ENCODE results near the gene DENND2C.

The DENND2C gene
- total RNA-seq: 1.7 to 2.2 reads per million in 2 donors

- no peak for DNase-seq
Observed at GRCh38 chr1:114669562-114670082, at the start of gene DENND2C. TSS of gene DENND2C (minus strand) at chr1:114670049. CDS start at chr1:114625984, 44,065 bp downstream.

GRCh38 chr1:114719424-114719787, 49.6 kb upstream of the DENND2C start:
- DNase-seq: no peak

- no peak for DNase-seq
Observed at GRCh38 chr1:114718661-114719423, 49.0 kb upstream of the DENND2C start.

- peak; percentile 96 for DNase-seq
Observed at GRCh38 chr1:114716304-114717170, 46.7 kb upstream of the DENND2C start, which contains the start of gene NRAS. TSS of gene NRAS (minus strand) at chr1:114716771. CDS start at chr1:114716160, 611 bp downstream.

- no peak for DNase-seq
Observed at GRCh38 chr1:114715952-114716303, 46.1 kb upstream of the DENND2C start.

GRCh38 chr1:114712977-114713376, 43.1 kb upstream of the DENND2C start:
- no peak for DNase-seq

GRCh38 chr1:114710360-114710759, 40.5 kb upstream of the DENND2C start:
- DNase-seq: no peak

- no peak for DNase-seq
Observed at GRCh38 chr1:114707604-114708003, 37.8 kb upstream of the DENND2C start.

- no peak for DNase-seq
Observed at GRCh38 chr1:114703242-114703641, 33.4 kb upstream of the DENND2C start.

- DNase-seq: no peak
Observed at GRCh38 chr1:114702737-114703136, 32.9 kb upstream of the DENND2C start.

GRCh38 chr1:114701931-114702330, 32.1 kb upstream of the DENND2C start:
- no peak for DNase-seq

- DNase-seq: no peak
Observed at GRCh38 chr1:114700036-114700600, 30.3 kb upstream of the DENND2C start.

- DNase-seq: no peak
Observed at GRCh38 chr1:114696810-114697209, 27.0 kb upstream of the DENND2C start.

- no peak for DNase-seq
Observed at GRCh38 chr1:114695430-114696058, 25.7 kb upstream of the DENND2C start, which contains the start of gene AMPD1. TSS of gene AMPD1 (minus strand) at chr1:114695546. CDS start at chr1:114695471, 75 bp downstream.

- no peak for DNase-seq
Observed at GRCh38 chr1:114694540-114695310, 24.9 kb upstream of the DENND2C start.

- DNase-seq: no peak
Observed at GRCh38 chr1:114692947-114693346, 23.1 kb upstream of the DENND2C start.

- DNase-seq: no peak
Observed at GRCh38 chr1:114691061-114691460, 21.2 kb upstream of the DENND2C start.

GRCh38 chr1:114690148-114690547, 20.3 kb upstream of the DENND2C start:
- DNase-seq: no peak

GRCh38 chr1:114688526-114688925, 18.7 kb upstream of the DENND2C start:
- DNase-seq: no peak

GRCh38 chr1:114685851-114686250, 16.0 kb upstream of the DENND2C start:
- DNase-seq: no peak

- DNase-seq: no peak
Observed at GRCh38 chr1:114677691-114678090, 7.8 kb upstream of the DENND2C start.

- no peak for DNase-seq
Observed at GRCh38 chr1:114676115-114676514, 6.3 kb upstream of the DENND2C start.

Data from T-helper 9 cell (primary cell).